Rectal smooth muscle tissue (tissue), 1 donor: Measurements from ENCODE around the gene SLC16A3.

ENCODE experiments used
- H3K27ac ChIP-seq: one replicate; pipeline ENCODE4 v1.7.0; 2013; ENCODE audit warnings: low read depth, low read length, inconsistent platforms
- H3K27me3 ChIP-seq: one replicate; pipeline ENCODE4 v1.7.0; 2013; ENCODE audit warnings: low read length; ENCODE audit not compliant: control insufficient read depth, insufficient read depth
- H3K36me3 ChIP-seq: one replicate; pipeline ENCODE4 v1.7.0; 2013; ENCODE audit warnings: low read length; ENCODE audit not compliant: control insufficient read depth, insufficient read depth
- H3K4me1 ChIP-seq: one replicate; pipeline ENCODE4 v1.7.0; 2013; ENCODE audit warnings: low read length; ENCODE audit not compliant: control insufficient read depth, insufficient read depth
- H3K4me3 ChIP-seq: one replicate; pipeline ENCODE4 v1.7.0; 2013; ENCODE audit warnings: low read length
- H3K9ac ChIP-seq: one replicate; pipeline ENCODE4 v1.7.0; 2013; ENCODE audit warnings: low read length

Gene SLC16A3

DNA sequence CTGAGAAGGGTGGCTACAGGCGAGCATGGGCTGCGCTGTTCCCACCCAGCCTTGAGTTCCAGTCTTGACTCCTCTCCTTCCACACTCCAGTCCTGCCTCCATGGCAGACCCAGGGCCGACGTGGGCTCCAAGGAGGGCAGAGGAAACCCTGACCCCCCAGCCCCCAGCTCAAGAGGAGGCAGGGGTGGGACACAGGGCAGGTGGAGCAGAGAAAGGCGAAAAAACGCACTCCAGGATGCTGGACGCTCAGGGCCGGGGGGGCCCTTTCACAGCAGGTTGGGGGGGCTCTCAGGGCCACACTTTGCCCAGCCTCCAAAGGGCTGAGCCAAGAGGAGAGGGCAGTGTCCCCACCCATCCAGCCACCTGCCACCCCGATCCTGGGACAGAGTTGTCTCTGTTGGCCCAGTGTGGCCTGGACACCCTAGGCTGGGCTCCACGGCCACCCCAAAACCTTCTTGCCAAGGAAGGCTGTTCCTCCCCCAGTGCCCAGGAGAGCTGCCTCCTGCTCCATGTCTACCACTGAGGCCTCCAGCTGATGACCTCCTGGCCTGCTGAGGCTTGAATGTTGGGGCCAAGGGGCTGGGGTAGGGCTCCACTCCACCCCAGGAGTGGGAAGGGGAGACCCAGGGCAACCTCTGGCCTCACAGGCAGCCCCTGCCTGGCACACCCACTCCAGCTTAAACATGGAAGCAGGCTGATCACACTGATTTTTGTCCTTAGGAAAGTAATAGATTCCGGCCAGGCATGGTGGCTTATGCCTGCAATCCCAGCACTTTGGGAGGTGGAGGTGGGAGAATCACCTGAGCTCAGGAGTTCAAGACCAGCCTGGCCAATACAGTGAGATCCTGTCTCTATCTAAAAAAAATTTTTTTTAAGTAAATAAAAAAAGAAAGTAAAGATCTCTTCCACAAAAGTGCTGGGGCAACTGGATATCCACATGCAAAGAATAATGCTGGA is 8.8 kb upstream of the SLC16A3 start:
- H3K36me3 ChIP-seq = no peaks in the 10 kb centered on the region
- no peaks in the 10 kb centered on the region for H3K4me1 ChIP-seq
- no peaks in the 10 kb centered on the region for H3K27me3 ChIP-seq
- no peak overlapping the region for H3K4me3 ChIP-seq
- no peak overlapping the region for H3K27ac ChIP-seq
- H3K9ac ChIP-seq = no peak overlapping the region

DNA sequence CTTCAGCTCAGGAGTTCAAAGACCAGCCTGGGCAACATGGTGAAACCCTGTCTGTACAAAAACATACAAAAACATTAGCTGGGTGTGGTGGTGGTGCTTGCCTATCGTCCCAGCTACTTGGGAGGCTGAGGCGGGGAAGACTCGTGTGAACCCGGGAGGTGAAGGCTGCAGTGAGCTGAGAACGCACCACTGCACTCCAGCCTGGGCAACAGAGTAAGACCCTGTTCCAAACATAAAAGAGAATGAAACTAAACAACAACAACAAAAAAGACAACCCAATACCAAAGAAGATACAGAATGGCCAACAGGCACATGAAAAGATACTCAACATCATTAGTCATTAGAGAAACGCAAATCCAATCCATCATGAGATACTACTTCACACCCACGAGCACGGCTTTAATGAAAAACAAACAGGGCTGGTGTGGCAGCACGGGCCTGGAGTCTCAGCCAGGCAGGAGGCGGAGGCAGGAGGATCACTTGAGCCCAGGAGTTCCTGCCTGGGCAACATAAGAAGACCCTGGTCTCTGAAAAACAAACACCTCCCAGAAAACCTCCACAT is 7.4 kb upstream of the SLC16A3 start:
- H3K27ac ChIP-seq = no peak overlapping the region
- H3K27me3 ChIP-seq = no peaks in the 10 kb centered on the region
- no peak overlapping the region for H3K9ac ChIP-seq
- no peaks in the 10 kb centered on the region for H3K36me3 ChIP-seq
- no peak overlapping the region for H3K4me3 ChIP-seq
- no peaks in the 10 kb centered on the region for H3K4me1 ChIP-seq

DNA sequence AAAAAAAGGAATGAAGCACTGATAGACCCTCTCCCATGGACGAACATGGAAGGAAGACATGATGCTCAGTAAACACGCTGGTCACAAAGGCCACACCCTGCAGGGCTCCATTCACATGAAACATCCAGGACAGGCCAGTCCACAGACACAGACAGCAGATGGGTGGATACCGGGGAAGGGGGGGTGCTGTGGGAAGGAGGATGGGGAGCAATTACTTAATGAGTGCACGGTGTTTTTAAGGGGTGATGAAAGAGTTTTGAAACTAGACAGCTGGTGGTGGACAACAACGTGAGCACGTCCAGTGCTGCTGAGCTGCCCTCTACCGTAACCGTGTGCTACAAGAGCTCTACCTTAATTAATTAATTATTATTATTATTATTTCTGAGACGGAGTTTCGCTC is 6.0 kb upstream of the SLC16A3 start:
- H3K4me3 ChIP-seq = no peak overlapping the region
- H3K27ac ChIP-seq = no peak overlapping the region
- H3K4me1 ChIP-seq = no peaks in the 10 kb centered on the region
- no peaks in the 10 kb centered on the region for H3K27me3 ChIP-seq
- no peak overlapping the region for H3K9ac ChIP-seq
- H3K36me3 ChIP-seq = no peaks in the 10 kb centered on the region

DNA sequence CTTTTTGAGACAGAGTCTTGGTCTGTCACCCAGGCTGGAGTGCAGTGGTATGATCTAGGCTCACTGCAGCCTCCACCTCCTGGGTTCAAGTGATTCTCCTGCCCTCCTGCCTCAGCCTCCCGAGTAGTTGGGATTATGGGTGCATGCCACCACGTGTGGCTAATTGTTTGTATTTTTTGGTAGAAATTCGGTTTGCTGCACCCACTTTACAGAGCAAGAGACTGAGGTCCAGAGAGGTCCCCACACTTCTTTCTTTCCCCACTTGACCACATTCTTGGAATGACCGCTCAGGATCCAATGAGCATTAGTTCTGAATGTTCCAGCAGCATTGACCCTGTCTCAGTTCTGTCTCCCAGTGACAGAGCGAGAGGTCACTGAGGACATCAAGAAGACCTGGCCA is 5.3 kb upstream of the SLC16A3 start:
- Histone ChIP-seq H3K4me1 (no peaks in the 10 kb centered on the region), H3K4me3 (no peak overlapping the region), H3K9ac (no peak overlapping the region), H3K27me3 (no peaks in the 10 kb centered on the region), H3K27ac (no peak overlapping the region), H3K36me3 (no peaks in the 10 kb centered on the region)

DNA sequence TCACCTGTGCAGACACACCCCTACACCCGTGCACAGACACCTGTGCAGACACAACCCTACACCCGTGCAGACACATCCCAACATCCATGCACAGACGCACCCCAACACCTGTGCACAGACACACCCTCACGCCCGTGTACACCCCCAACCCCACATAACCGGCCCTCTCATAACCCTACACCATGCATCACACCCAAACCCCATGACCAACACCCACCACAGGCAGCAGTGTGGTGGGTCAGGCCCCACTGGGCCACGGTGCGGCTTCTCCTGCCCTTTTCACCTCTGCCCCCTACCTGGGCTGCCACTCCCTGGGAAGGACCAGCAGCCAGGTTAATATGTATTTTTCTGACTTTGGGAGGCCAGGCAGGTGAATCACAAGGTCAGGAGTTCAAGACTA is 4.2 kb upstream of the SLC16A3 start:
- no peak overlapping the region for H3K27ac ChIP-seq

DNA sequence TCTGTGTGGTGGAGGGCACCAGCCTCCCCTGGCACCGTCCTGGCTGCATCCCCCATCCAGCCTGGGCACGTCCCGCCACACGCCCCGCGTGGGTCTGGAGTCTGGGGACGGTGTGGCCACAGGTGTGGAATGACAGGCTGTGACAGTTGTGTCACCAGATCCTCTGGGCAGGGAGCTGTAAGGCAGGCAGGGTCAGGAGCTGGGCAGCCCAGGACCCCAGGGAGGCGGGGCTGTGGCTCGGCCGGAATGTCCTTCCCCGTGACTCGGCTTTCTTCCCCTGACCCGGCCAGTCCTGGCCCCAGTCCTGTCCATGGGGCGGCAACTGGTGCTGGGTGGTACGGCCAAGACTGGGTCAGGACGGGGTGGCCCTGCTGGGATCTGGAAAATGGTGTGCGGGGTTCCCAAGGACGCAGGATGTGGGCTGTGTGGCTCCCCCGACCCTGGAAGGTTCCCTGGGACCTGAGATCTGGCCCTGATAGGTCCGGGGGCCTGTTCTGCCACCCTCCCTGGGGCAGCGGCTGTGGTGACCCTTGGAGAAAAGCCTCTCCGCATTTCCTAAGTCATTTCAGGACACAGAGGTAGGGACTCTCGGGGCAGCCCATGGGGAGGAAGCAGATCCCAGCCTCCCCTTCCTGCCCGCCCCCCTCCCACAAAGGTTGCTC is 3.3 kb upstream of the SLC16A3 start:
- H3K4me1 ChIP-seq = peaks cover 3% of the 10 kb centered on the region
- no peak overlapping the region for H3K9ac ChIP-seq
- no peak overlapping the region for H3K27ac ChIP-seq
- no peak overlapping the region for H3K4me3 ChIP-seq
- no peaks in the 10 kb centered on the region for H3K36me3 ChIP-seq
- H3K27me3 ChIP-seq = no peaks in the 10 kb centered on the region

More for the DNA sequence above, 4.2 kb upstream of the SLC16A3 start:
- Histone ChIP-seq H3K36me3 (no peaks in the 10 kb centered on the region), H3K4me1 (no peaks in the 10 kb centered on the region), H3K27me3 (no peaks in the 10 kb centered on the region), H3K9ac (no peak overlapping the region), H3K4me3 (no peak overlapping the region)

DNA sequence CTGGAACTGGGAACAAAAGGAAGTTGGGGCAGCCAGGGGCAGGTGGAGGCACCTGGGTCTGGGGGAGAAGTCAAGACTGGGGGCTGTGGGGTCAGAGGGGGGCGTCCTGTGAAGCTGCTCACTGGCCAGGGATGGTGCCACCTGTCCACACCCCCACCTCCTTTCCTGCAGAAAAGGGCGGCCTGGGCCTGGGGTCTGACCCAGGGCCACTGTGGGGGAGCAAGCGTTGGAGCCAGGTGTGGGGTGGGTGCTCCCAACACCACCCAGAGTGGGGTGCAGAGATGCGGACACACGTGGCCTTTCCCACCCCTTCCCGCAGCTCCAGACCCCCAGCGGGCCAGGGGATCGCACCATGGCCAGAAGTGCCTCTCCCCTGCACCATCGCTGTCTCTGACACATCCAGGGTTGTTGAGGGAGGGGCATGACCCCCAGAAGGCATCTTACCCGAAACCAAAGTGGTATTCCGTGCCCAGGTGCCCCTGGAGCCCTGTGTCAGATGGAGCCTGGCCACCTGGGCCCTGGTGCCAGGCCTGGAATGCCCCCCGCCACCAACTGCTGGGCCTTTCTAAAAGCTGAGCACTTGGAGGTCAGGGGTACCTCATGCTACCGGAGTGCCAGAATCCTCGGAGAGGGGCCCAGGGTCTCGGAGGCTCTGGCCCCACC is 2.6 kb upstream of the SLC16A3 start:
- no peak overlapping the region for H3K27ac ChIP-seq

DNA sequence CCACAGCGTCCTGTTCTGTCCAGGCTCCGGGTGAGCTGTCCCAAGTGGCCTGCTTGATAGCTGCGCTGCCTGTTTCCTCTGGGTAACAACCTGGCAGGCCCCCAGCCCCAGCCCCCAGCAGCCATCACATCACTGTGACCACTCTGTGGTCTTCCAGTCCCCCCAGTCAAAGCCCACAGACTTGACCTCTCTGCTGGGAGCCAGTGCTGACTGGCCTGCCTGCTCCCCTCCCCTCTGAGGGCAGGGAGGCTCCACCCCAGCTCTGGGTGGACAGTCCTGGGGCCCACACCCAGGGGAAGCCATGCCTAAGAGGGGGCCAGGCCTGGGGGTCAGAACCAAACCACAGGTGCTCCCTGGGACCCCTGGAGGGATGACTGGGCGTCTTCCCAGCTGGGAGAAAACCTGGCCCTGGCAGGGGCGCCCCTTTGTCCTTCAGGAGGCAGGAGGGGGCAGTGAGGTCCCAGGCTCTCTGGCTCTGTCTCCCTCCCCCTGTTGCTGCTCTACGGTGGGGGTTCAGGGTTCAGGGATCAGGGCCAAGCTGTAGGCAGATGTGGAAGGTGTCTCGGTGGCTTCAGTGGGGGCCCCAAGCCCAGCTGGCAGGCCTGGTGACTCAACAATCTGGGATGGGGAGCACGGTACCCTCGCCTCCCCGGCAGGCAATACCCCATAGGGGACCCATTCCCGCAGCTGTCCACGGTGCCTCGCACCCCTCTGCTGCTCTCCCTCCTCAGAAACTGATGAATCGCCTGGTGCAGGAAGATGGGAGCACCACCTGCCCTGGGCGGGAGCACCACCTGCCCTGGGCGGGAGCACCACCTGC is 1.8 kb upstream of the SLC16A3 start:
- no peaks in the 10 kb centered on the region for H3K27me3 ChIP-seq
- H3K9ac ChIP-seq = no peak overlapping the region
- H3K4me1 ChIP-seq = peaks cover 5% of the 10 kb centered on the region
- no peaks in the 10 kb centered on the region for H3K36me3 ChIP-seq
- H3K27ac ChIP-seq = no peak overlapping the region
- no peak overlapping the region for H3K4me3 ChIP-seq

More for the DNA sequence above, 2.6 kb upstream of the SLC16A3 start:
- no peak overlapping the region for H3K9ac ChIP-seq
- no peaks in the 10 kb centered on the region for H3K27me3 ChIP-seq
- H3K36me3 ChIP-seq = no peaks in the 10 kb centered on the region
- no peak overlapping the region for H3K4me3 ChIP-seq
- H3K4me1 ChIP-seq = peaks cover 5% of the 10 kb centered on the region

DNA sequence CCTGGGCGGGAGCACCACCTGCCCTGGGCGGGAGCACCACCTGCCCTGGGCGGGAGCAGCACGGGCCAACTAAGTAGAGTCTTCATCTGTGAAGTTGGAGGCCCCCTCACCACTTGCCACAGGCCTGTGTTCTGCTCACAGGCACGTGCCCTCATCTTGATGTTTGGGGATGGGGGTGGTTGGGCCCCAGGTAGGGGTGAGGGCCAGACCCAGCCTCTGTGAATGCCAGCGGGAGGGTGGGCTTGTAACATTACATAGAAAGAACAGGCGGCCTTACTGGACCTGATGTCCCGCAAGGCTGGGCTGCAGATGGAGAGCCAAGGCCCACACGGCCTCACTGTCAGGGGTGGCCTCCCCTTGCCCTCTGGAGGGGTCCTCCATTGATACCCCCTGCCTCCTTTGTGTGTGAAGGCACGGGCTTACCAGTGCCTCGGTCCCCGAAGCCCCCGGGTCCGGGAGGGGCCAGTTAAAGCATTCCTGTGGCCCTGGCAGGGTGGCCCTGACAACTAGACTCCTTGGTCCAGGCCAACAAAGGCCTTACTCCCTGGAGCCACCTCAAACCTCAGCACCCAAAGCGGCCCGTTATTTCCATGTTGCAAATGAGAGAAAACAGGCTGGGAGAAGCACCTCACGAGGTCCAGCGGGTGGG is 1.1 kb upstream of the SLC16A3 start:
- Histone ChIP-seq H3K27me3 (no peaks in the 10 kb centered on the region), H3K4me1 (peaks cover 7% of the 10 kb centered on the region), H3K27ac (peak overlapping the region; percentile 61), H3K4me3 (peak overlapping the region; percentile 48), H3K9ac (no peak overlapping the region), H3K36me3 (no peaks in the 10 kb centered on the region)

DNA sequence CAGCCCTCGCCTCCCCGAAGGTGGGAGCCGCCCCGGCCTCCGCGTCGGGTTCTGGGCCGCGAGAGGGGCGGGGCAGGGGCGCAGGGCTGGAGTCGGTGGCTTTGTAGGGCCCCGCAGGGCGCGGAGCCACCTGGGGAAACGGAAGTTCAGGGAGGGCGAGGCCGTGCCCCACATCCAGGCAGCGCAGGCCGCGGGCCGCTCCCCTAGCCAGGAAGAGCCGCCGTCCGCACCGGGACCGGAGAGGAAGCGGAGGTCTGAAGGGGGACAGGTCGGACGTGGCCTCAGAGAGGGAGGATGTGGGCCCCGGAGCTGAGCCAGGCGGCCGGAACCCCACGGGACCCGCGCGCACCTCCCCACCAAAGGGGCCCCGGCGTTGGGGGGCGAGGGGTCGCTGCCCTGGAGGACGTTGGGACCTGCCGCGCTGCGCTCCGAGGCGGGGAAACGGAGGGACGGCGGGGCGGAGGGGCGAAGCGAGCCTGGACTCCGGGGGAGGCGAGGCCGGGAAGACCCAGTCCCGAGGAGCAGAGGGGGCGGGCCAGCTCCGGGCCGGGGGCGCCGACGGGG is 482 bp upstream of the SLC16A3 start:
- Histone ChIP-seq H3K36me3 (no peaks in the 10 kb centered on the region), H3K4me3 (peak overlapping the region; percentile 48), H3K27ac (peak overlapping the region; percentile 61), H3K9ac (no peak overlapping the region), H3K4me1 (peaks cover 7% of the 10 kb centered on the region), H3K27me3 (no peaks in the 10 kb centered on the region)
